Measurements from ENCODE around the gene IFRD2.
"Not testable (repeated sequence)": the region's sequence is repeated elsewhere in the genome, so short reads cannot be mapped to it uniquely, and the experiment has no call there.

IFRD2 gene

DNA sequence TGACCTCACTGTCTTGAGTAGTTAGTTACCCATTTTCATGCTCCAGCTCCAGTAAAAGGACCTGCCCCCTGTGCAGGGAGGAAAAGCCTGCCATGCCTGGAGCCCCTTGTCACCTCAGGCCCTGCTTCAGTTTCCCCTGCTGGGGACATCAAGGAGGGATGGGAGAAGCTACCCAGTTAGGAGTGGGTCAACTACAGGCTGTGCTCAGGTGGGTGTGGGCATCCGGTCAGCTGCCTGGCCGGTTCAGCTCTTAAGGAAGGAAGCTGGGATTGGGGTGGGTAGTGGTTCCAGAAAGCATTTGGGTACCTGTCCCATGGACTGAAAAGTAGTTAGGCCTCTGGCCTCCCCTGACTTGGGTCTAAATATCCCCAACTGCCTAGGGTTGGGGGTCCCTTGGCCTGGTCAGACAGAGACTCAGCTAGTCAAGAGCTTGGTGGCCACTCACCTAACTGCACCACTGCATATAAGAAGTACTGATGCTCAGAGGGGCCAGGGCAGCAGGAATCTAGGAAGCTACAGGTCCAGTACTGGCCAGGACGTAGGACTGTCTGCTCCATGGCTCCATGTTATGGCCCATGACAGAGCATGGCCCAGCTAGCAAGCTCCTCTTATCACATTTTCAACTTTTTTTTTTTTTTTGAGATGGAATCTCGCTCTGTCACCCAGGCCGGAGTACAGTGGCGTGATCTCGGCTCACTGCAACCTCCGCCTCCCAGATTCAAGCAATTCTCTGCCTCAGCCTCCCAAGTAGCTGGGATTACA, 12.8 kb downstream of the IFRD2 start:
- DNase-seq, result no peak

GRCh38 chr3:50278880-50279224, 13.4 kb downstream of the IFRD2 start, which contains the start of gene LSMEM2:
Gene LSMEM2, plus strand, starts transcription at chr3:50279087. Its CDS starts 27 bp downstream, at chr3:50279114.
- DNase-seq, result no peak

GRCh38 chr3:50278123-50278879, 13.9 kb downstream of the IFRD2 start:
- no peak for DNase-seq

DNA sequence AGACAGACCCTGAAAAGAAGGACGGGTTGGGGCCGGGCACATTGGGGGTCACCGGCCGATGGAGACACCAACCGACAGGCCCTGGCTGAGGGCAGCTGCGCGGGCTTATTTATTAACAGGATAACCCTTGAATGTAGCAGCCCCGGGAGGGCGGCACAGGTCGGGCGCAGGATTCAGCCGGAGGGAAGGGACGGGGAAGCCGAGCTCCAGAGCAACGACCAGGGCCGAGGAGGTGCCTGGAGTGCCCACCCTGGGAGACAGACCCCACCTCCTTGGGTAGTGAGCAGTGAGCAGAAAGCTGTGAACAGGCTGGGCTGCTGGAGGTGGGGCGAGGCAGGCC, 15.5 kb downstream of the IFRD2 start:
- no peak for DNase-seq

DNA sequence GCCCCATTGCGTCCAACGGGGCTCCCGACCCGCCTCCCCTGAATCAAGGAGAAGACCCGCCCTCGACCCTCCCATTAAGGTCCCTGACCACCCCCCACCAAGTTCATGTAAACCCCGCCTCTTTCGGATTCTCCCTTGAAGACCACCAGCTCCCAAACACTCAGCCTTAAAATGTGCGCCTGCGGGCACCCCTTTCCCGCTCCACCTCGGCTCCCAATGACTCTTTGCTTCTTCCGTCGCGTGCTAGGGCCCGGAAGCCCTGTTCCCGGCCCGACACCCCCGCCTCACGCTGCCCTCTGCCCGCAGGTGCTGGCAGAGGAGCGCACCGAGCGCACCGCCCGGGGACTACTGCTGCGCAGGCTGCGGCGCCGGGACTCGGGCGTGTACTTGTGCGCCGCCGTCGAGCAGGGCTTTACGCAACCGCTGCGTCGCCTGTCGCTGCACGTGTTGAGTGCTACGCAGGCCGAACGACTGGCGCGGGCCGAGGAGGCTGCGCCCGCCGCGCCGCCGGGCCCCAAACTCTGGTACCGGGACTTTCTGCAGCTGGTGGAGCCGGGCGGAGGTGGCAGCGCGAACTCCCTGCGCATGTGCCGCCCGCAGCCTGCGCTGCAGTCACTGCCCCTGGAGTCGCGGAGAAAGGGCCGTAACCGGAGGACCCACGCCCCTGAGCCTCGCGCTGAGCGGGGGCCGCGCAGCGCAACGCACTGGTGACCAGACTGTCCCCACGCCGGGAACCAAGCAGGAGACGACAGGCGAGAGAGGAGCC, 16.1 kb downstream of the IFRD2 start:
- DNase-seq, result no peak

DNA sequence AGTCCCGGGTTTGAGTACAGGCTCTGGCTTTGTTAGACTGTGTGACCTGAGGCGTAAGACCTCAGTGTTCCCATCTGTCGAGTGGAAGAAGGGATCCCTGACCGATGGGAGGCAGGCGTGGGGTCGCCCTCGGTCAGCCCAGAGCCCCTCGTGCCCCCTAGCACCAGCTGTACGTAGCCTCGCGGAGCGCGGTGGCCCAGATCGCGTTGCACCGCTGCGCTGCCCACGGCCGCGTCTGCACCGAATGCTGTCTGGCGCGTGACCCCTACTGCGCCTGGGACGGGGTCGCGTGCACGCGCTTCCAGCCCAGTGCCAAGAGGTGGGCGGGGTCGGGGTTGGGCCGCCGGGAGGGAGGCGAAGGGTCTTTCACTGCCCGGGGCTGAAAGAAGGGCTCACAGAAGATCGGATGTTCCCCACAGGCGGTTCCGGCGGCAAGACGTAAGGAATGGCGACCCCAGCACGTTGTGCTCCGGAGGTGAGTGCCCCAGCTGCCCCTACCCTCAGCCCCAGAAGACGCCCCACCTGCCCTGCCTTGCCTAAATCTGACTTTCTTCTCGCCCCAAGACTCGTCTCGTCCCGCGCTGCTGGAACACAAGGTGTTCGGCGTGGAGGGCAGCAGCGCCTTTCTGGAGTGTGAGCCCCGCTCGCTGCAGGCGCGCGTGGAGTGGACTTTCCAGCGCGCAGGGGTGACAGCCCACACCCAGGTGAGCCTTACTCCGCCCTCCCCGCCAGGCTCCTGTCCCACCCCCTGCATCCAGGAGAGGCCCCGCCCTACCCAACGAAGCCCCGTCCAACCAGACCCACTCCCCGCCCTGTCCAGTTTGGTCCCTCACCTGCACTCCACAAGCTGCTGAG, 16.9 kb downstream of the IFRD2 start:
- DNase-seq, result no peak

DNA sequence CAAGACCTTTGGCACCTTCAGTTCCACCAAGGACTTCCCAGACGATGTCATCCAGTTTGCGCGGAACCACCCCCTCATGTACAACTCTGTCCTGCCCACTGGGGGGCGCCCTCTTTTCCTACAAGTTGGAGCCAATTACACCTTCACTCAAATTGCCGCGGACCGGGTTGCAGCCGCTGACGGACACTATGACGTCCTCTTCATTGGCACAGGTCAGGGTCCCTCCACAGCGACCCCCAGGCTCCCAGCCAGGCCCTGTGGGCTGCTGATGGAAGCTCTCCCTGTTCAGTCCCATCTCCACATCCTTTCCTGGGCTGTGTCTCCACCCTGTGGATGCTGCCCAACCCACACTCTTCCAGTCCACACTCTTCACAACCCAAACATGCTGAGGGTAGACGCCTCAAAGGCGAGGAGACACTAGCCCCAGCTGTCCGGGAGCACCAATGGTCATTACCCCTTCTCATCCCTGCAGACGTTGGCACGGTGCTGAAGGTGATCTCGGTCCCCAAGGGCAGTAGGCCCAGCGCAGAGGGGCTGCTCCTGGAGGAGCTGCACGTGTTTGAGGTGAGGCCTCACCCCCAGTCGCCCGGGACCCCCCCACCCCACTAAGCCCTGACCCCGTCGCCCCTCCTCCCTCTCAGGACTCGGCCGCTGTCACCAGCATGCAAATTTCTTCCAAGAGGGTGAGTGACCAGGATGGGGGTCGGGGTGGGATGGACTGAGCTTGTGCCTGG, 17.7 kb downstream of the IFRD2 start:
- DNase-seq, result peak; percentile 10

- DNase-seq, result no peak
Observed at GRCh38 chr3:50273689-50274065, 18.6 kb downstream of the IFRD2 start.

DNA sequence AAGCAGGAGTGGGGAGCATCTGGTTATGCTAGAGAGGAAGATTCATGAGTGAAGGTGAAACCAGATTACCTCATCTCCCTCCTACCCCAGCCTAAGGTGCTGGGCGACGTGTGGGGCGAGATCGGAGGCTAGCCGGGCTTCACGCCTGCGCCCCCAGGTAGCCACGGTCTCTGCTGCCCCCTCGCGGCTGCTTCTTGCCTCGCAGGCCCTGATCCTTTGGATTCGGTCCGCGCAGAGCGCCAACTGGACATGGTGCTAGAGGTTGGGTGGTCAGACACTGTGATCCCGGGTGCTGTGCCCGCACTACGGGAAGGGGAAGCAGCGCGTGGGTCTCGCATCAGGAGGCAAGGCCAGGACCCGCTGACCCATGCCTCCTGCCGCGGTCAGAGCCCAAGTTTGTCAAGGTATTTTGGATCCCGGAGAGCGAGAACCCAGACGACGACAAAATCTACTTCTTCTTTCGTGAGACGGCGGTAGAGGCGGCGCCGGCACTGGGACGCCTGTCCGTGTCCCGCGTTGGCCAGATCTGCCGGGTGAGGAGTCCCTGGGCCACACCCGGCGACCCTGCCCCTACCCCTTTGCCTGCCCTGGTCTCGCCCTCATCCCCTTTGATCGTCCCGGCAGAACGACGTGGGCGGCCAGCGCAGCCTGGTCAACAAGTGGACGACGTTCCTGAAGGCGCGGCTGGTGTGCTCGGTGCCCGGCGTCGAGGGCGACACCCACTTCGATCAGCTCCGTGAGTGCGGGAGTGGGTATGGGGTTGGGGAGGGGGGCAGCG, 19.1 kb downstream of the IFRD2 start:
- no peak for DNase-seq

DNA sequence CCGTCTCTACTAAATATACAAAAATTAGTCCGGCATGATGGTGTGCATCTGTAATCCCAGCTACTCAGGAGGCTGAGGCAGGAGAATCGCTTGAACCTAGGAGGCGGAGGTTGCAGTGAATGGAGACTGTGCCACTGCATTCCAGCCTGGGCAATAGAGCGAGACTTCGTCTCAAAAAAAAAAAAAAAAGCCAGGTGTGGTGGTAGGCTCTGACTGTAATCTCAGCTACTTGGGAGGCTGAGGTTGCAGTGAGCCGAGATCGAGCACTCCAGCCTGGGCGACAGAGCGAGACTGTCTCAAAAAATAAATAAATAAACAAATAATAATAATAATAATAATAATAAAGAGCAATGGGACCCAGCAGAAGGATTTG, 19.7 kb downstream of the IFRD2 start:
- not testable (repeated sequence) for DNase-seq

DNA sequence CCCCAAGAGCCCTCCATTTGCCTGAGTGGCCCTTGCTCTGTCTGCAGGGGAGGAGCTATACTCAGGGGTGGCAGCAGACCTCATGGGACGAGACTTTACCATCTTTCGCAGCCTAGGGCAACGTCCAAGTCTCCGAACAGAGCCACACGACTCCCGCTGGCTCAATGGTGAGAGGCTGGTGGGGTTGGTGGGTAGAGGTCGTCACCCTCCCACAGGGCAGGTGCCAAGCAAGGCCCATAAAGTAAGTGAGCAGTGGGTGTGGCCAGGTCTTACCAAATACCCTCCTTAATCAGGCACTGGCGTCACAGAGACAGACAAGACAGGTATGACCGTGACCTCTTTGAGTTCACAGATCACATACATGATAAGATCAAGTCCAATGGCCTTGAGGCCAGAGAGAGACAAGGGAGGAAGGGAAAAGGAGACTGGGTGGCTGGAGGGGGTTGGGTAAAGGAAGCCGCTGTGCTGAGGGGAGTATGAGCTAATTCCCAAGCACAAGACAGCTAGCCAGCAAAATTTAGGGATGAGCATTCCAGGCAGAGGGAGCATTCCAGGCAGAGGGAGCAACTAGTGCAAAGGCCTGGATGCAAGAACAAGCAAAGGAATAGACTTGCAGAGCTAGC, 20.8 kb downstream of the IFRD2 start:
- no peak for DNase-seq

DNA sequence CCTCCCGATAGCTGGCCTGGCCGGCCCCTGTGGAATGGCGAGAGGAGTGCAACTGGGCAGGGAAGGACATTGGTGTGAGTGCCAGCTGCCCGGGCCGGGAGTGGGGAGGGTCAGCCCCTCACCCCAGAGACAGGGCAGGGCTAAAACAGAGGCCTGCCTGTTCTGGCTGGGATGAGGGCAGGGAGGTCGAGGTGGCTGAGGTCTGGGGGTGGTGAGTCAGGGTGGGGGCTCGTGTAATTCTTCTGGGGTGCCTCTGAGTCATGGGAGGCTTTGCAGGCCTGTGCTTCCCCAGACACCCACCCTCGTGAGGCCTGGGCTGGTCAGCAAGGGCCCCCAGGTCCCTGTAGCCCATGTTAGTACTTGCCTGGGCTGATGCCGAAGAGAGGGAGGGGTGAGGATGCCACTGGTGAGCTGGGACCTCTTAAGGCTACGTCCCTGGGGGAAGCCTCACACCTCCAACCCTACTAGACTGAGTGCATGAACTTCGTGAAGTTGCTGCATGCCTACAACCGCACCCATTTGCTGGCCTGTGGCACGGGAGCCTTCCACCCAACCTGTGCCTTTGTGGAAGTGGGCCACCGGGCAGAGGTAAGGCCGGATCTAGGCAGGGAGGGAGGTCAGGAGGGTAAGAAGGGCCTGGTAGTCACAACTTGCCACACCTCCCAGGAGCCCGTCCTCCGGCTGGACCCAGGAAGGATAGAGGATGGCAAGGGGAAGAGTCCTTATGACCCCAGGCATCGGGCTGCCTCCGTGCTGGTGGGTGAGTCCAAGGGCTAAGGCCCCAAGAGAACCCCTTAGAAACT, 21.6 kb downstream of the IFRD2 start:
- DNase-seq, result no peak

DNA sequence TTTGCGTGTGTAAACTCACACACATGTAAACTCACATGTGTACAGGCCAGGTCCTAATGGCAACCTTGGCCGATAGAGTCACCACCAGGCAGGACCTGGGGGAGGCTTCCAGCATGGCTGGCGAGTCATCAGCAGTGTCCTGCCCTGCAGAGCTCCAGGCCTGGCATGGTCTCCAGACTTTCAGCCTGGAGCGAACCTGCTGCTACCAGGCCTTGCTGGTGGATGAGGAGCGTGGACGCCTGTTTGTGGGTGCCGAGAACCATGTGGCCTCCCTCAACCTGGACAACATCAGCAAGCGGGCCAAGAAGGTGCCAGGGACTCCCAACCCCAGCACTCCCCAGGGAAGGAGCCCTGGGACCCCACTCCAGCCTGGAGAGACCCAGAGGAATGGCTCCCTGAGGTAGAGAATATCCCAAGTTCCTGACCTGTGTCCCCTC, 22.2 kb downstream of the IFRD2 start:
- DNase-seq, result no peak

DNA sequence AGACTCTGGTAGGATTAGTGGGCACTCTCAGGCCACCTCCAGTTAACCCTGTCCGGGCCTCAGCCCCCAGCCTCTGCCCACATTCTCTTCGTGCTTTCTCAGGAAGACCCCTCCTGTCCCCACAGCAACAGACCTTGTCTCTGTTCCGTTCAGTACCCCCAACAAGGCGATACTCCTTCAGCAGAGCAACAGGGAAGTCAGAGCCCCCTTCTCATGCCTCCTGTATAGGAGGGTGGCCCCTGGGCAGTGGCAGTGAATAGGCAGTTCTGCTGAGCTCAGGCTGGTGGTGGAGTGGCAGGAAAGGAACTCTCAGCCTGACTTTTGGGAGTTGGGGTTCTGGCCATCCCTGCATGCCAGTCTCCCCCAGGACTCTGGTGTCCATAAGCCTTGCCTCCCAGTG, 22.8 kb downstream of the IFRD2 start:
- no peak for DNase-seq

GRCh38 chr3:50268703-50269451, 23.4 kb downstream of the IFRD2 start, which contains the start of gene SEMA3B:
Gene SEMA3B, plus strand, starts transcription at chr3:50269147. Its CDS starts 94 bp downstream, at chr3:50269241.
- DNase-seq, result no peak

- no peak for DNase-seq
Observed at GRCh38 chr3:50268276-50268675, 24.0 kb downstream of the IFRD2 start.

GRCh38 chr3:50267280-50267913, 24.8 kb downstream of the IFRD2 start:
- no peak for DNase-seq

GRCh38 chr3:50266836-50267235, 25.4 kb downstream of the IFRD2 start:
- no peak for DNase-seq

GRCh38 chr3:50266017-50266416, 26.2 kb downstream of the IFRD2 start:
- no peak for DNase-seq
